HCT116 (cell line): ENCODE measurements around the gene CT45A1. TPM values are rescaled to one million over a fixed set of nuclear protein-coding genes. Genes with fewer than 3 reads are reported as not detected.
"Not testable (repeated sequence)": the region's sequence is repeated elsewhere in the genome, so short reads cannot be mapped to it uniquely, and the experiment has no call there.

Experiments used
- ATAC-seq: fragments of 200-7000 bp; cut with Tn5 transposase; 2 replicates; pipeline ENCODE4 v1.9.1; 2020; ENCODE audit warnings: mild to moderate bottlenecking, moderate library complexity
- BruUV-seq: library from RNA; stranded (reverse); fragments of 400-500 nt; replicated peaks from 2 replicates; lab custom pipeline; 2021; lab: Mats Ljungman, UMichigan
- CTCF ChIA-PET: fragments of 300-600 bp; sonication (Branson Sonifier 250); formaldehyde crosslinking; loops from one replicate; lab custom pipeline; 2021; ENCODE audit warnings: antibody characterized with exemption; lab: Charles Lee
- POLR2A ChIA-PET: fragments of 300-600, 350-600 bp; sonication (Branson Sonifier 250); formaldehyde crosslinking; loops from one replicate; lab custom pipeline; 2021; ENCODE audit warnings: antibody characterized with exemption; lab: Charles Lee
- RAD21 ChIA-PET, 2 experiments: fragments of 300-600 bp; sonication (Branson Sonifier 250); formaldehyde crosslinking; loops; one replicate each; lab custom pipeline; 2023; ENCODE audit warnings: low total read pairs in 2 of 2; ENCODE audit not compliant: uncharacterized antibody in 2 of 2, unreplicated experiment in 2 of 2, low non-redundant PET in 1 of 2; lab: Charles Lee
- DNase-seq: peaks from one replicate; pipeline ENCODE4 v3.0.0-alpha.2; 2010; ENCODE audit warnings: low read depth, low spot score
- H2AFZ ChIP-seq: fragments of 200-600 bp; shearing (Covaris generic), sonication (generic); 2 replicates; pipeline ENCODE4 v1.6.1; 2017; ENCODE audit warnings: low read depth, mixed run types, mixed read lengths, antibody characterized with exemption, low read length; ENCODE audit not compliant: poor library complexity, severe bottlenecking
- H3K27ac ChIP-seq: 2 replicates; pipeline ENCODE4 v1.5.1; 2012; ENCODE audit warnings: low read depth, low read length
- H3K27me3 ChIP-seq: fragments of 200-600 bp; sonication (generic); 2 replicates; pipeline ENCODE4 v1.6.1; 2016; ENCODE audit warnings: mixed run types, low read length, mixed read lengths; ENCODE audit not compliant: insufficient read depth
- H3K36me3 ChIP-seq, 2 experiments: fragments of 200-500 bp in 1 of 2; fragments of 200-600 bp in 1 of 2; sonication (Bioruptor generic) in 1 of 2; sonication (generic) in 1 of 2; 2 replicates each; pipeline versions ENCODE4 v1.5.1 to v1.6.1; 2014 to 2016; ENCODE audit warnings: low read length in 2 of 2, inconsistent platforms in 1 of 2, mixed read lengths in 1 of 2, mixed run types in 1 of 2; ENCODE audit not compliant: insufficient read depth in 2 of 2, control insufficient read depth in 1 of 2
- H3K4me1 ChIP-seq, 2 experiments: fragments of 200-600 bp in 1 of 2; sonication (generic) in 1 of 2; 2 replicates each; pipeline versions ENCODE4 v1.5.1 to v1.6.1; 2012 to 2017; ENCODE audit warnings: low read length in 2 of 2, inconsistent platforms in 1 of 2, mild to moderate bottlenecking in 1 of 2, mixed read lengths in 1 of 2, mixed run types in 1 of 2, moderate library complexity in 1 of 2; ENCODE audit not compliant: insufficient read depth in 2 of 2, control insufficient read depth in 1 of 2
- H3K4me2 ChIP-seq: fragments of 200-600 bp; sonication (generic); 2 replicates; pipeline ENCODE4 v1.6.1; 2017; ENCODE audit warnings: mixed run types, low read length, mixed read lengths
- H3K4me3 ChIP-seq, 2 experiments: fragments of 200-600 bp in 1 of 2; sonication (generic) in 1 of 2; replicated peaks in 1 of 2; 2 replicates each; pipeline ENCODE4 v1.5.1; 2011 to 2016; ENCODE audit warnings: low read length in 2 of 2, control low read depth in 1 of 2, low read depth in 1 of 2, mild to moderate bottlenecking in 1 of 2, mixed read lengths in 1 of 2, mixed run types in 1 of 2
- H3K79me2 ChIP-seq: fragments of 200-600 bp; sonication (generic); 2 replicates; pipeline ENCODE4 v1.6.1; 2017; ENCODE audit warnings: mild to moderate bottlenecking, mixed run types, low read length, moderate library complexity, mixed read lengths; ENCODE audit not compliant: insufficient read depth
- H3K9ac ChIP-seq: fragments of 200-600 bp; sonication (generic); 2 replicates; pipeline ENCODE4 v1.6.1; 2016; ENCODE audit warnings: low read length, mixed read lengths
- H3K9me2 ChIP-seq: fragments of 200-600 bp; sonication (generic), shearing (Covaris generic); 2 replicates; pipeline ENCODE4 v1.6.1; 2017; ENCODE audit warnings: mixed run types, mild to moderate bottlenecking, moderate library complexity; ENCODE audit not compliant: insufficient read depth
- H3K9me3 ChIP-seq, 2 experiments: fragments of 200-500 bp in 1 of 2; fragments of 200-600 bp in 1 of 2; sonication (Bioruptor generic) in 1 of 2; sonication (generic) in 1 of 2; 2 replicates each; pipeline ENCODE4 v1.6.1; 2014 to 2017; ENCODE audit warnings: low read length in 2 of 2, mixed read lengths in 2 of 2, inconsistent platforms in 1 of 2, low read depth in 1 of 2, mild to moderate bottlenecking in 1 of 2, mixed run types in 1 of 2, moderate library complexity in 1 of 2; ENCODE audit not compliant: control insufficient read depth in 1 of 2, insufficient read depth in 1 of 2
- H4K20me1 ChIP-seq: fragments of 200-600 bp; sonication (generic), shearing (Covaris generic); 2 replicates; pipeline ENCODE4 v1.6.1; 2017; ENCODE audit warnings: mixed run types, mild to moderate bottlenecking, moderate library complexity; ENCODE audit not compliant: insufficient read depth
- EGR1 ChIP-seq: IDR thresholded peaks from 2 replicates; pipeline ENCODE4 v1.6.1; 2012; ENCODE audit warnings: low read depth
- ELF1 ChIP-seq: IDR thresholded peaks from 2 replicates; pipeline ENCODE4 v1.6.1; 2012; ENCODE audit warnings: low read depth, borderline replicate concordance
- EZH2 ChIP-seq: fragments of 200-600 bp; sonication (generic); IDR thresholded peaks from 2 replicates; pipeline ENCODE4 v1.6.1; 2017; ENCODE audit warnings: antibody characterized with exemption, mixed run types
- FOSL1 ChIP-seq: IDR thresholded peaks from 2 replicates; pipeline ENCODE4 v1.6.1; 2012; ENCODE audit warnings: low read depth
- SIN3A ChIP-seq: IDR thresholded peaks from 2 replicates; pipeline ENCODE4 v1.6.1; 2012; ENCODE audit warnings: low read depth
- SP1 ChIP-seq: IDR thresholded peaks from 2 replicates; pipeline ENCODE4 v1.6.1; 2012; ENCODE audit warnings: low read depth
- intact Hi-C: fragments of 100-400 bp; cut with micrococcal nuclease; formaldehyde crosslinking; loops from 2 replicates; pipeline ENCODE4 v1.10.0; 2022
- total RNA-seq: library from RNA; stranded (reverse); gene quantifications from one replicate; pipeline ENCODE4 v1.2.1, GENCODE V29; 2021; ENCODE audit not compliant: unreplicated experiment
- TF ChIP-seq, protein P1 (sequence below): IDR thresholded peaks from 2 replicates; pipeline ENCODE4 v1.6.1; 2012

The CT45A1 gene
- total RNA-seq, 1 experiment from 2014 or later: not detected

DNA sequence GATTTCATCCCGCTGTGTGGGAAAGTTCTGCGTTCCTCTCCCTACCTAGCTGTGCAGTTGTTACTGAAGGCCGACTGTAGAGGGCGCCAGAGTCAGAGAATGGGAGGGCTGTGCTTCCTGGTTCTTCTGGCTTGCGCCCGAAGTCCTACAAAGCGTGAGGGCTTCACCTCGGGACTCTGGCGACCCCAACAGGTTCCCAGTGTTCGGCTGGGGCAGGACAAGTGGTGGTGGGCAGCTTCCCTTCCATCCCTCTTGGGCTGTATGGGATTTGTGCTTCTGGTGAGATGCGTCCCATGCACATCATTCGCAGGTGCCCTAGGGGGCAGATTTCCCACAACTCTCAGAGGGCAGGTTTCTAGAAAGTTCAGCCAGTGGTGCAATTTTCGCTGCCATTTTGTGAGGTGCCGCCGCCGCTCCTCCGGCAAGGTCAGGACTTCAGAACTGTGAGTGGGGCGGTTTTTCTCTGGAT, 27.3 kb downstream of the CT45A1 start (continued):
- TF ChIP-seq EZH2 (no peak), SIN3A (no peak), EGR1 (no peak), FOSL1 (no peak), ELF1 (peak; percentile 31; the same call in 1 of the 2 replicates)

DNA sequence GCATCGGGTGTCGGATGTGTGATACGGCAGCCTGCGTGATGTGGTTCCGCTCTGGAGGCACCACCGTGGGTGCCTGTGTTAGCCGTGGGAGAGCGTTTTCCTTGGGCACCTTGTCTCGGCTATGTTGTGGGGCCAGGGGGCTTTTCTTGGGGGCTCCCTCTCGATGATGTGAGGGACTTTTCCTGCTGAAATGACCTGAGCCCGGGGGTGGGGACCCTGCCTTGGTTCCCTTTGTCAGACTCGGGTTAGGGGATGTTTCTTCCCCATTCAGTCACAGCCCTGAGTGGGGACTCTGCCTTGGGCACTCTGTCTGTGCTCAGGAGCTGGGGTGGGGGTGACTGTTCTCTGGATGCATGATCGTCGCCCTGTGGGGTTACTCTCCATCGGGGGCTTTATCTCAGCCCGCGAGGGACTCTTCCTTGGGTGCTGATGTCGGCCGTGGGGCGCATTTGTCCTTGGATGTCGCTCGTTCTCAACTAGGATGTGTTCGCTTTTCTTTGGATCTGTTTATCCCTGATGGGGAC, 27.8 kb downstream of the CT45A1 start:
- Histone ChIP-seq H4K20me1 (no peaks in the 10 kb centered on the region), H3K9me2 (no peaks in the 10 kb centered on the region), H3K4me2 (no peak overlapping the region), H3K4me1 (no peaks in the 10 kb centered on the region), H2AFZ (no peak overlapping the region), H3K27ac (no peak overlapping the region), H3K9me3 (no peaks in the 10 kb centered on the region), H3K9ac (no peak overlapping the region), H3K27me3 (no peaks in the 10 kb centered on the region), H3K36me3 (no peaks in the 10 kb centered on the region), H3K79me2 (no peaks in the 10 kb centered on the region), H3K4me3 (no peak overlapping the region)
- no peak for TF ChIP-seq SP1
- TF ChIP-seq, protein P1, sequence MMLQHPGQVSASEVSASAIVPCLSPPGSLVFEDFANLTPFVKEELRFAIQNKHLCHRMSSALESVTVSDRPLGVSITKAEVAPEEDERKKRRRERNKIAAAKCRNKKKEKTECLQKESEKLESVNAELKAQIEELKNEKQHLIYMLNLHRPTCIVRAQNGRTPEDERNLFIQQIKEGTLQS: no peak
- no peak for TF ChIP-seq EZH2
- intact Hi-C loops: no loop called here
- POLR2A ChIA-PET: no interaction called here
- peak; percentile 20; the same call in 1 of the 2 replicates for ATAC-seq
- DNase-seq: no peak
- no TSS peak for BruUV-seq
- RAD21 ChIA-PET: no interaction called here
- CTCF ChIA-PET: no interaction called here

DNA sequence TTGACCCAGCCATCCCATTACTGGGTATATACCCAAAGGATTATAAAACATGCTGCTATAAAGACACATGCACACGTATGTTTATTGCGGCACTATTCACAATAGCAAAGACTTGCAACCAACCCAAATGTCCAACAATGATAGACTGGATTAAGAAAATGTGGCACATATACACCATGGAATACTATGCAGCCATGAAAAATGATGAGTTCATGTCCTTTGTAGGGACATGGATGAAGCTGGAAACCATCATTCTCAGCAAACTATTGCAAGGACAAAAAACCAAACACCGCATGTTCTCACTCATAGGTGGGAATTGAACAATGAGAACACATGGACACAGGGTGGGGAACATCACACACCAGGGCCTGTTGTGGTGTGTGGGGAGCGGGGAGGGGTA, 31.3 kb downstream of the CT45A1 start:
- H2AFZ ChIP-seq, H3K9me2 ChIP-seq, ATAC-seq, H3K9ac ChIP-seq, RAD21 ChIA-PET, H3K36me3 ChIP-seq, H3K4me3 ChIP-seq, H4K20me1 ChIP-seq, intact Hi-C loops, H3K4me1 ChIP-seq, POLR2A ChIA-PET, CTCF ChIA-PET, H3K27me3 ChIP-seq, BruUV-seq, H3K79me2 ChIP-seq, DNase-seq, H3K9me3 ChIP-seq, H3K4me2 ChIP-seq, H3K27ac ChIP-seq: not testable (repeated sequence)

DNA sequence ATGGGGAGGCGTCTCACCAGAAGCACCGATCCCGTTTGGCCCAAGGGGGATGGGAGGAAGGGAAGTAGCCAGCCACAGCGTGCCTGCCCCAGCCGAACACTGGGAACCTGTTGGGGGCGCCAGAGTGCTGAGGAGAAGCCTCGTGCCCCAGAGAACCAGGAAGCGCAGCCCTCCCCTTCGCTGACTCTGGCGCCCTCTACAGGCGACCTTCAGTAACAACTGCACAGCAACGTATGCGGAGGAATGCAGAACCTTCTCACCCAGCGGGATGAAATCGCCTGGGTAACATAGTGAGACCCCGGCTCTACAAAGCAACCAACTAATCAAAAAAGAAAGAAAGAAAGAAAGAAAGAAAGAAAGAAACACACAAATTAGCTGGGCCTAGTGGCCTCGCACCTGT, 54.7 kb downstream of the CT45A1 start, which contains the start of gene CT45A3:
TSS of gene CT45A3 (minus strand) at position 101 of the 400 bp plus-strand sequence. CDS start 3,747 bp downstream, outside the sequence.
- BruUV-seq: not testable (repeated sequence)

More for the DNA sequence above, 54.7 kb downstream of the CT45A1 start, which contains the start of gene CT45A3:
- ATAC-seq, H3K9me3 ChIP-seq, H3K27ac ChIP-seq, H3K79me2 ChIP-seq, DNase-seq, H2AFZ ChIP-seq, CTCF ChIA-PET, H3K9me2 ChIP-seq, H3K4me2 ChIP-seq, intact Hi-C loops, H3K27me3 ChIP-seq, H4K20me1 ChIP-seq, H3K4me1 ChIP-seq, RAD21 ChIA-PET, H3K9ac ChIP-seq, POLR2A ChIA-PET, H3K4me3 ChIP-seq, H3K36me3 ChIP-seq: not testable (repeated sequence)
